Smooth muscle cell (in vitro differentiated cells): ENCODE results near the gene EGLN1. TPM values are rescaled to one million over a fixed set of nuclear protein-coding genes. Genes with fewer than 3 reads are reported as not detected.

Experiments used
- DNase-seq: peaks from one replicate; lab custom pipeline; 2025; ENCODE audit not compliant: unreplicated experiment; lab: John Stamatoyannopoulos, UW
- H2AFZ ChIP-seq: fragments of 200-600 bp; sonication (generic); 2 replicates; pipeline ENCODE4 v1.6.0; 2016; ENCODE audit warnings: antibody characterized with exemption, low read depth, mild to moderate bottlenecking
- H3F3A ChIP-seq: fragments of 200-600 bp; sonication (generic); 2 replicates; pipeline ENCODE4 v1.6.0; 2017; ENCODE audit warnings: antibody characterized with exemption, low read depth
- H3K27ac ChIP-seq: fragments of 200-600 bp; sonication (generic); 2 replicates; pipeline ENCODE4 v1.5.1; 2016; ENCODE audit warnings: low read depth, mild to moderate bottlenecking
- H3K27me3 ChIP-seq: fragments of 200-600 bp; sonication (generic); 2 replicates; pipeline ENCODE4 v1.6.1; 2016; ENCODE audit warnings: low read depth, mild to moderate bottlenecking
- H3K36me3 ChIP-seq: fragments of 200-600 bp; sonication (generic); 2 replicates; pipeline ENCODE4 v1.5.1; 2016; ENCODE audit warnings: low read depth
- H3K4me1 ChIP-seq: fragments of 200-600 bp; sonication (generic); 2 replicates; pipeline ENCODE4 v1.5.1; 2016; ENCODE audit warnings: low read depth
- H3K4me2 ChIP-seq: fragments of 200-600 bp; sonication (generic); 2 replicates; pipeline ENCODE4 v1.6.0; 2016; ENCODE audit warnings: mild to moderate bottlenecking
- H3K4me3 ChIP-seq: fragments of 200-600 bp; sonication (generic); 2 replicates; pipeline ENCODE4 v1.5.1; 2016; ENCODE audit warnings: mild to moderate bottlenecking
- H3K79me2 ChIP-seq: fragments of 200-600 bp; sonication (generic); 2 replicates; pipeline ENCODE4 v1.6.0; 2016; ENCODE audit warnings: low read depth, mild to moderate bottlenecking
- H3K9ac ChIP-seq: fragments of 200-600 bp; sonication (generic); 2 replicates; pipeline ENCODE4 v1.6.0; 2016; ENCODE audit warnings: low read depth
- H3K9me3 ChIP-seq: fragments of 200-600 bp; sonication (generic); replicated peaks from 2 replicates; pipeline ENCODE4 v1.5.1; 2016; ENCODE audit warnings: low read depth
- H4K20me1 ChIP-seq: fragments of 200-600 bp; sonication (generic); 2 replicates; pipeline ENCODE4 v1.6.0; 2016; ENCODE audit warnings: low read depth
- CTCF ChIP-seq: fragments of 200-600 bp; sonication (generic); IDR thresholded peaks from 2 replicates; pipeline ENCODE4 v1.5.1; 2017; ENCODE audit warnings: borderline replicate concordance, mild to moderate bottlenecking, antibody characterized with exemption; ENCODE audit not compliant: insufficient read depth, poor library complexity, severe bottlenecking
- WGBS: methylation state at CpG from one replicate; pipeline ENCODE4 v1.1.7; 2016; ENCODE audit warnings: low lambda C conversion rate; 5-methylcytosine and 5-hydroxymethylcytosine counted together
- polyA plus RNA-seq: library from polyadenylated mRNA; unstranded; fragments of >200 nt; fragmentation: Nextera tagmentation; extraction: Ambion mirVana; gene quantifications from 2 replicates; pipeline ENCODE4 v1.2.1, GENCODE V29; 2016
- total RNA-seq: library from RNA; depleted of rRNA; stranded (reverse); fragments of >200 nt; gene quantifications from 2 replicates; pipeline ENCODE4 v1.2.3, GENCODE V29; 2014

Gene EGLN1
- total and polyA plus RNA-seq, 2 experiments from 2014 or later = 15.7 to 36.8 TPM

GRCh38 chr1:231324660-231325059, 97.4 kb downstream of the EGLN1 start:
- no peaks in the 10 kb centered on the region for H3K9me3 ChIP-seq
- DNase-seq = no peak
- no peaks in the 10 kb centered on the region for H3K4me1 ChIP-seq
- no peaks in the 10 kb centered on the region for H3K36me3 ChIP-seq
- H2AFZ ChIP-seq = no peak overlapping the region
- WGBS = 79% methylated on average over 5 of the region's 5 CpGs
- H3K27me3 ChIP-seq = no peaks in the 10 kb centered on the region
- H3K9ac ChIP-seq = no peak overlapping the region
- no peak for TF ChIP-seq CTCF
- no peak overlapping the region for H3K4me3 ChIP-seq
- no peaks in the 10 kb centered on the region for H3F3A ChIP-seq
- H3K79me2 ChIP-seq = no peaks in the 10 kb centered on the region
- H3K4me2 ChIP-seq = no peak overlapping the region
- H3K27ac ChIP-seq = no peak overlapping the region
- H4K20me1 ChIP-seq = no peaks in the 10 kb centered on the region

- TF ChIP-seq CTCF = no peak
- Histone ChIP-seq H4K20me1 (no peaks in the 10 kb centered on the region), H3K4me3 (no peak overlapping the region), H3K27me3 (no peaks in the 10 kb centered on the region), H3K36me3 (no peaks in the 10 kb centered on the region), H2AFZ (no peak overlapping the region), H3F3A (no peaks in the 10 kb centered on the region), H3K27ac (no peak overlapping the region), H3K4me2 (no peak overlapping the region), H3K79me2 (no peaks in the 10 kb centered on the region), H3K4me1 (no peaks in the 10 kb centered on the region), H3K9ac (no peak overlapping the region), H3K9me3 (no peaks in the 10 kb centered on the region)
- no peak for DNase-seq
- 95% methylated on average over 7 of the region's 7 CpGs for WGBS
Measured at GRCh38 chr1:231322880-231323530, 99.1 kb downstream of the EGLN1 start.

- Histone ChIP-seq H3K9me3 (no peaks in the 10 kb centered on the region), H3K27ac (no peak overlapping the region), H3K4me1 (no peaks in the 10 kb centered on the region), H4K20me1 (no peaks in the 10 kb centered on the region), H3F3A (no peaks in the 10 kb centered on the region), H3K4me2 (no peak overlapping the region), H3K27me3 (no peaks in the 10 kb centered on the region), H3K36me3 (no peaks in the 10 kb centered on the region), H3K9ac (no peak overlapping the region), H3K4me3 (no peak overlapping the region), H3K79me2 (no peaks in the 10 kb centered on the region), H2AFZ (no peak overlapping the region)
- no peak for DNase-seq
- 94% methylated on average over 9 of the region's 9 CpGs for WGBS
- no peak for TF ChIP-seq CTCF
Measured at GRCh38 chr1:231319080-231319479, 103.0 kb downstream of the EGLN1 start.

- no peaks in the 10 kb centered on the region for H3F3A ChIP-seq
- no peaks in the 10 kb centered on the region for H3K36me3 ChIP-seq
- H2AFZ ChIP-seq = no peak overlapping the region
- H4K20me1 ChIP-seq = no peaks in the 10 kb centered on the region
- H3K27ac ChIP-seq = no peak overlapping the region
- H3K27me3 ChIP-seq = no peaks in the 10 kb centered on the region
- TF ChIP-seq CTCF = no peak
- WGBS = 95% methylated on average over 4 of the region's 4 CpGs
- H3K4me2 ChIP-seq = no peak overlapping the region
- H3K4me1 ChIP-seq = no peaks in the 10 kb centered on the region
- DNase-seq = no peak
- no peak overlapping the region for H3K9ac ChIP-seq
- H3K4me3 ChIP-seq = no peak overlapping the region
- no peaks in the 10 kb centered on the region for H3K9me3 ChIP-seq
- H3K79me2 ChIP-seq = no peaks in the 10 kb centered on the region
Measured at GRCh38 chr1:231318568-231318967, 103.5 kb downstream of the EGLN1 start.
